Measurements from ENCODE around the gene ARFRP1.
"Not testable (repeated sequence)": the region's sequence is repeated elsewhere in the genome, so short reads cannot be mapped to it uniquely, and the experiment has no call there.

The ARFRP1 gene

DNA sequence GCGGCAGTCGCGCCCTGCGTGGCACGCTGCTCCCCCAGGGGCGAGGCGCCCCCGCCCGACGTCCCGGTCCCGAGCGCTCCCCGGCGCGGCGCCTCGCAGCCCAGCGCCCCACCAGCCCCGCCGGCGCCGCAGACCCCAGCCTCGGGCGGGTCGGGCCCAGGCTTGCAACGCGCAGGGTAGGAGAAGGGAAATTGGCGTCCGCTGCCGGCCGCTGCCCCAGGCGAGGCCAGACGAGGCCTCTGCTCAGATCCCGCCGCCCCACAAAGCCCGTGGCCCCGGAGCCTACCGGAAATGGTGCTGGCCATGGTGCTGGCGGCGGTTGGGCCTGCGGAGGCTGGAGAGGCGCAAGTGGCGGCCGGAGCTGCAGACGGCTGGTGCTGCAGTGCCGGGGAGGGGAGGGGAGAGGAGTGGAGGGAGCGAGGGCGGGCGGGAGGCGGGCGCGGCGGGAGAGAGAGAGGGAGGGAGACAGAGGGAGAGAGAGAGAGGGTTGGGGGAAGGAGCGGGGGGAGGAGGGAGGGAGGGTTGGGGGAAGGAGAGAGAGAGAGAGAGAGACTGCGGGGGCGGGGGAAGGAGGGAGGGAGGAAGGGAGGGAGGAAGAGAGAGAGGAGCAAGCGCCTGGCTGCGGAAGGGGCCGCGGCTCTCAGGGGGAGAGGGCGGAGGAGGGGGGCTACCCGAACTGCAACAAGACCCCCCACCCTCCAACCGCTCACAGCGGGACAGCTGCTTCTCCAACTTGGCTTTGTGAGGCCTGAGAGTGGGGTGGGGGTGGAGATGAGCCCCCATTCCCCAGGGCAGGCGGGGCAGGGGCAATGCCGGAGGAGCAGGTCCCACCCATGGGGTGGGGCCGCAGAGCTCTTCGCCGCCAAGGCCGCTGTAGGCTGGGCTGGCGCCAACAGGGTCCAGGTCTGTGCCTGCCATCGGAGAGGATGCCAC lies 54.5 kb downstream of the ARFRP1 start, which contains the start of gene STMN3:
Gene STMN3 (minus strand): TSS at position 384 of the 933 bp plus-strand sequence. CDS start 79 bp downstream, at position 305.
- peak; percentile 73 for DNase-seq

DNA sequence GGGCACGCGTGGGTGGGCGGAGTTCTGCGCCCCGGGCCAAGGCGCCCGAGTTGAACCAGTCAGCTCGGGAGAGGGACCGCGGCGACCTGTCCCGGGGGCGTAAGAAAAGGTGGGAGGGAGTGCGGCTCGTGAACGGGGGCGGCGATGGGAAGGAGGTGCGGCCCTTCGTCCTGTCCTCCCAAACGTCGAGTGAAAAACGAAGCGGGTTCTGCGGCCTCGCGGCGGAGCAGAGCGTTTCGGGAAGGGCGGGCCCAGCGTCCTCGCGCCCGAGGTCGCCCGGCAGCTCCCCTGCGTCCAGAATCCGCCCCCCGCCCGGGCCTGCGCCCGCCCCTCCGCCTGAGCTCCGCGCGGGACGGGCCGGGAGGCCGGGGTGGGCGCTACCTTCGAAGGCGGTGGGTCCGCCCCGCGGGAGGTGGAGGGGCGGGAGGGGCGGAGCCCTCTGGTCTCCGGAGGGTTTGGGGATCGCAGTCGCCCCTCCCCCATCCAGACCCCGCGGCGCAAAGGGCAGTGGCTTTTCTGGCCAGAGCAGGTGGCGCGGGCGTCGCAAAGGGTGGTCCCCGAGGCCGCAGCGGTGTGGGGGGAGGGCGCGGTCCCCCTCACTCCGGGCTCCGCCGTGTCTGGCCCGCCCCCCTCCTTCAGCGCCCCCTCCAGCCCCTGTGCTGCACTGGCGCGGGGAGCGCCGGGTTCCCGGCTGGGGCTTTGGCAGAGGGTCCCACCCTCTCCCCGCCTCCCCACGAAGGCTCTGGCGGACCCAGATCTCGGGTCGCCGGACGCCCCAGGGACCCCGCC lies 55.4 kb downstream of the ARFRP1 start:
- no peak for DNase-seq

DNA sequence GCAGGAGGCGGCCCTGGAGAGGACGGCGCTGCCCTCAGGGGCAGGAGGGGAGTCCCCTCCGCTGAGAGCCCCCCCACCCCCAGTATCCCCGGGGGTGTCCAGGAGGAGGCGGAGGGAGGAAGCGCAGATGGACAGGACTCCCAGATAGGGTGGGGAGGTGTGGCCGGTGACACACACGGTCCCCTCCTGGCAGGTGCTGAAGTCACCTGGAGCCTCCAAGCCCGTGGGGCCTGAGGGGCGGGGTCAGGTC lies 55.9 kb downstream of the ARFRP1 start:
- no peak for DNase-seq

DNA sequence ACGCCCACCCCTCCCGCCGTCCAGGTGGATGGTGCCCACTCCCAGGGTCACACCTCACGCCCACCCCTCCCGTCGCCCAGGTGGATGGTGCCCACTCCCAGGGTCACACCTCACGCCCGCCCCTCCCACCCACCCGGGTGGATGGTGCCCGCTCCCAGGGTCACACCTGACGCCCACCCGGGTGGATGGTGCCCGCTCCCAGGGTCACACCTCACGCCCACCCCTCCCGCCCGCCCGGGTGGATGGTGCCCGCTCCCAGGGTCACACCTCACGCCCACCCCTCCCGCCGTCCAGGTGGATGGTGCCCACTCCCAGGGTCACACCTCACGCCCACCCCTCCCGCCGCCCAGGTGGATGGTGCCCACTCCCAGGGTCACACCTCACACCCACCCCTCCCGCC lies 57.3 kb downstream of the ARFRP1 start:
- DNase-seq, result not testable (repeated sequence)

DNA sequence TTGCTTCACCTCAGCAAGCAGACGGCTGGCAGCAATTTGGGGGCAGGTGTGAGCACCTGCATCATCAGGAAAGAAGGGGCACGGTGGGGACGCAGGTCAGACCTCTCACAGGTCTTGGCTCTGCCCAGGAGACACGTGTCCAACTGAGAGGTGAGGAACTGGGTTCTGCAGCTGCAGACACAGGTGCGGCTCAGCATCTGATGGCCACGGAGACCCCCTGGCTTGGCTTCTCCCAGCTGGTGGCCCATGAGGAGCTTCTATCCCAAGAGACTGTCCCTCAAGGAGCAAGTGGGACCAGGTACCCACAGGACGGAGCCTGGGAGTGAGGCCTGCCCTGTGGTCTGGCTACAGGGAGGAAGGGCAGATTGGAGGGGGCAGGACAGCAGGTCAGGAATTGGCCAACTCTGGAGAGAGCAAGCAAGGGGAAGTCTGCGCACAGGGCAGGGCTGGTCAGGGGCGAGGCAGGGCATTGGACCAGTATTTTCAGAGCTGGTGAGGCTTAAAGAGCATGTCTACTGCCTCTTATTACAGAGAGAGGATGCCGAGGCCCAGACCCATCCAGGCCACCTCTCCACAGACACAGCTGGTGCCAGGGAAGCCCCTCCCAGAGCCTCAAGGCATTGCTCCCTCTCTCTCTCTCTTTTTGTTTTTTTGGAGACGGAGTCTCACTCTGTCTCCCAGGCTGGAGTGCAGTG lies 58.7 kb downstream of the ARFRP1 start:
- no peak for DNase-seq

Measured in HCEC 1CT (cell line).